HepG2 (cell line): ENCODE measurements around the gene TMEM270. TPM values are rescaled to one million over a fixed set of nuclear protein-coding genes. Genes with fewer than 3 reads are reported as not detected.
A peak's percentile ranks its signal among the peaks of the same experiment; 100 is the strongest.

Source experiments
- CREB3 ChIP-seq: sonication (generic); formaldehyde crosslinking; IDR thresholded peaks from 2 replicates; pipeline ENCODE4 v1.5.0; 2020; ENCODE audit warnings: missing genetic modification reagents
- E2F2 ChIP-seq: sonication (generic); formaldehyde crosslinking; IDR thresholded peaks from 2 replicates; pipeline ENCODE4 v1.4.0; 2020; ENCODE audit warnings: missing genetic modification reagents, borderline replicate concordance
- KDM4B ChIP-seq: sonication (generic); formaldehyde crosslinking; IDR thresholded peaks from 2 replicates; pipeline ENCODE4 v1.4.0; 2020; ENCODE audit warnings: missing genetic modification reagents
- KLF13 ChIP-seq: sonication (generic); formaldehyde crosslinking; IDR thresholded peaks from 2 replicates; pipeline ENCODE4 v1.4.0; 2020; ENCODE audit warnings: mild to moderate bottlenecking, missing genetic modification reagents
- MNT ChIP-seq: fragments of 450-650 bp; IDR thresholded peaks from 2 replicates; pipeline ENCODE4 v1.6.1; 2016
- PAXIP1 ChIP-seq: sonication (generic); formaldehyde crosslinking; conservative IDR thresholded peaks from 2 replicates; pipeline ENCODE4 v1.4.0; 2020; ENCODE audit warnings: mild to moderate bottlenecking, missing genetic modification reagents, moderate library complexity
- POLR2AphosphoS5 ChIP-seq: IDR thresholded peaks from 2 replicates; pipeline ENCODE4 v1.6.1; 2012; ENCODE audit warnings: low read depth, low read length
- SALL1 ChIP-seq: sonication (generic); formaldehyde crosslinking; IDR thresholded peaks from 2 replicates; pipeline ENCODE4 v1.8.0; 2022; ENCODE audit warnings: mild to moderate bottlenecking, missing genetic modification reagents
- SP1 ChIP-seq, 2 experiments: fragments of 450-650 bp in 1 of 2; sonication (generic) in 1 of 2; formaldehyde crosslinking in 1 of 2; IDR thresholded peaks; 2 replicates each; pipeline versions ENCODE4 v1.4.0 to v1.6.1; 2016 to 2020; ENCODE audit warnings: missing genetic modification reagents in 1 of 2
- TOPORS ChIP-seq: sonication (generic); formaldehyde crosslinking; IDR thresholded peaks from 2 replicates; pipeline ENCODE4 v1.8.0; 2023; ENCODE audit warnings: mild to moderate bottlenecking, missing genetic modification reagents
- ZGPAT ChIP-seq: IDR thresholded peaks from 2 replicates; pipeline ENCODE4 v1.6.1; 2016; ENCODE audit warnings: mild to moderate bottlenecking
- ZNF33B ChIP-seq: sonication (generic); formaldehyde crosslinking; IDR thresholded peaks from 2 replicates; pipeline ENCODE4 v1.5.1; 2020; ENCODE audit warnings: mild to moderate bottlenecking, missing genetic modification reagents
- ZNF430 ChIP-seq: sonication (generic); formaldehyde crosslinking; IDR thresholded peaks from 2 replicates; pipeline ENCODE4 v1.9.0; 2021; ENCODE audit warnings: mild to moderate bottlenecking, missing genetic modification reagents
- ZNF441 ChIP-seq: sonication (generic); formaldehyde crosslinking; IDR thresholded peaks from 2 replicates; pipeline ENCODE4 v1.7.0; 2021; ENCODE audit warnings: missing genetic modification reagents, borderline replicate concordance
- ZNF547 ChIP-seq: sonication (generic); formaldehyde crosslinking; IDR thresholded peaks from 2 replicates; pipeline ENCODE4 v1.5.1; 2020; ENCODE audit warnings: mild to moderate bottlenecking, missing genetic modification reagents
- ZNF660 ChIP-seq: sonication (generic); formaldehyde crosslinking; IDR thresholded peaks from 2 replicates; pipeline ENCODE4 v1.5.1; 2020; ENCODE audit warnings: mild to moderate bottlenecking, low read depth, missing genetic modification reagents, borderline replicate concordance
- ZNF780A ChIP-seq: sonication (generic); formaldehyde crosslinking; IDR thresholded peaks from 2 replicates; pipeline ENCODE4 v1.8.0; 2022; ENCODE audit warnings: mild to moderate bottlenecking, missing genetic modification reagents, moderate library complexity
- polyA plus RNA-seq, 8 experiments: library from polyadenylated mRNA; depleted of rRNA in 3 of 8; stranded (reverse) in 7 of 8; unstranded in 1 of 8; fragments of >200 nt; fragmentation: Illumina TruSeq in 4 of 8; extraction: Trizol in 4 of 8; gene quantifications; 2 replicates each; pipeline versions ENCODE4 v1.2.1 to v1.2.3, GENCODE V29; 2011 to 2016; ENCODE audit warnings: low read depth in 4 of 8, missing spikeins in 1 of 8, mixed read lengths in 1 of 8; ENCODE audit not compliant: insufficient read depth in 1 of 8
- total RNA-seq, 5 experiments: library from RNA; depleted of rRNA; stranded (reverse); fragments of >200 nt; fragmentation: Illumina TruSeq; extraction: Trizol; gene quantifications; 2 replicates each; pipeline ENCODE4 v1.2.3, GENCODE V29; 2016; ENCODE audit warnings: low read depth in 1 of 5

The TMEM270 gene
- total and polyA plus RNA-seq, 2 of the 13 experiments (the other 11 are each of a cell fraction or from before 2014, with no cell fraction given) = not detected

- TF ChIP-seq E2F2 (no peak), KLF13 (CRISPR knock-in tag) (no peak), KDM4B (CRISPR knock-in tag) (no peak), ZNF780A (CRISPR knock-in tag) (no peak), TOPORS (CRISPR knock-in tag) (no peak), SP1 (IDR thresholded peaks at IDR 0.05) (no peak), SP1 (CRISPR knock-in tag; IDR thresholded peaks at IDR 0.05) (peak; percentile 65; the same call in 1 of the 2 replicates), ZNF660 (CRISPR knock-in tag) (no peak), ZNF547 (CRISPR knock-in tag) (0 out of 2 replicates have a peak, but pooled peaks have one; percentile 49), CREB3 (CRISPR knock-in tag) (no peak), ZNF441 (CRISPR knock-in tag) (peak; percentile 98), MNT (no peak), PAXIP1 (CRISPR knock-in tag) (no peak), ZGPAT (CRISPR knock-in tag) (no peak), SALL1 (peak; percentile 62), POLR2AphosphoS5 (peak; percentile 81), ZNF33B (no peak), ZNF430 (no peak)
Observed at GRCh38 chr7:73842067-73842976, 18.6 kb upstream of the TMEM270 start, which contains the start of gene METTL27 (continued).
